BLaER1 (cell line): ENCODE data around the gene PTPRD.
"Not testable (repeated sequence)": the region's sequence is repeated elsewhere in the genome, so short reads cannot be mapped to it uniquely, and the experiment has no call there.

Source experiments
- H3K27ac ChIP-seq: shearing (Covaris generic); formaldehyde crosslinking; 2 replicates; pipeline ENCODE4 v1.8.1; 2022
- H3K27me3 ChIP-seq: shearing (Covaris generic); formaldehyde crosslinking; 2 replicates; pipeline ENCODE4 v1.8.1; 2022
- H3K36me3 ChIP-seq: shearing (Covaris generic); formaldehyde crosslinking; 2 replicates; pipeline ENCODE4 v1.8.1; 2022
- H3K4me1 ChIP-seq: shearing (Covaris generic); formaldehyde crosslinking; 2 replicates; pipeline ENCODE4 v1.8.1; 2022
- H3K4me2 ChIP-seq: shearing (Covaris generic); formaldehyde crosslinking; 2 replicates; pipeline ENCODE4 v1.8.1; 2022
- H3K4me3 ChIP-seq: shearing (Covaris generic); formaldehyde crosslinking; 2 replicates; pipeline ENCODE4 v1.8.1; 2022
- H3K9ac ChIP-seq: shearing (Covaris generic); formaldehyde crosslinking; 2 replicates; pipeline ENCODE4 v1.8.1; 2022
- H3K9me3 ChIP-seq: shearing (Covaris generic); formaldehyde crosslinking; 2 replicates; pipeline ENCODE4 v1.8.1; 2022
- H4K20me1 ChIP-seq: shearing (Covaris generic); formaldehyde crosslinking; 2 replicates; pipeline ENCODE4 v1.8.1; 2022
- Cebpa-rat ChIP-seq: shearing (Covaris generic); IDR thresholded peaks from 2 replicates; pipeline ENCODE4 v1.8.1; 2022

The PTPRD gene

GRCh38 chr9:8978334-8978733 is 1634.5 kb downstream of the PTPRD start:
- H3K9ac ChIP-seq: no peak overlapping the region

GRCh38 chr9:8968350-8968749 is 1644.5 kb downstream of the PTPRD start:
- H3K36me3 ChIP-seq, H3K27ac ChIP-seq, H3K9ac ChIP-seq, H3K4me2 ChIP-seq, H3K27me3 ChIP-seq, H4K20me1 ChIP-seq, H3K4me1 ChIP-seq, H3K9me3 ChIP-seq, H3K4me3 ChIP-seq: not testable (repeated sequence)

More at GRCh38 chr9:8978334-8978733, 1634.5 kb downstream of the PTPRD start:
- no peak for TF ChIP-seq Cebpa-rat
- no peaks in the 10 kb centered on the region for H3K9me3 ChIP-seq
- H3K27me3 ChIP-seq: no peaks in the 10 kb centered on the region
- no peaks in the 10 kb centered on the region for H4K20me1 ChIP-seq
- no peak overlapping the region for H3K4me3 ChIP-seq
- no peak overlapping the region for H3K4me2 ChIP-seq
- no peaks in the 10 kb centered on the region for H3K36me3 ChIP-seq
- H3K4me1 ChIP-seq: 0 out of 2 replicates have a peak, but pooled peaks cover 4% of the 10 kb centered on the region
- no peak overlapping the region for H3K27ac ChIP-seq

GRCh38 chr9:8963885-8964284 is 1648.9 kb downstream of the PTPRD start:
- TF ChIP-seq Cebpa-rat: no peak
- Histone ChIP-seq H3K4me3 (no peak overlapping the region), H3K27ac (no peak overlapping the region), H3K9ac (no peak overlapping the region), H3K36me3 (no peaks in the 10 kb centered on the region), H3K27me3 (no peaks in the 10 kb centered on the region), H3K9me3 (no peaks in the 10 kb centered on the region), H4K20me1 (no peaks in the 10 kb centered on the region), H3K4me1 (no peaks in the 10 kb centered on the region), H3K4me2 (no peak overlapping the region)

- Histone ChIP-seq H4K20me1 (no peaks in the 10 kb centered on the region), H3K9ac (no peak overlapping the region), H3K4me1 (no peaks in the 10 kb centered on the region), H3K4me2 (no peak overlapping the region), H3K36me3 (no peaks in the 10 kb centered on the region), H3K4me3 (no peak overlapping the region), H3K9me3 (no peaks in the 10 kb centered on the region), H3K27me3 (no peaks in the 10 kb centered on the region), H3K27ac (no peak overlapping the region)
- TF ChIP-seq Cebpa-rat: no peak
Measured at GRCh38 chr9:8962084-8962483, 1650.7 kb downstream of the PTPRD start.

- no peak for TF ChIP-seq Cebpa-rat
- H3K9me3 ChIP-seq: no peaks in the 10 kb centered on the region
- no peaks in the 10 kb centered on the region for H3K4me1 ChIP-seq
- H3K27me3 ChIP-seq: no peaks in the 10 kb centered on the region
- no peak overlapping the region for H3K9ac ChIP-seq
- H3K4me3 ChIP-seq: no peak overlapping the region
- no peaks in the 10 kb centered on the region for H4K20me1 ChIP-seq
- no peaks in the 10 kb centered on the region for H3K36me3 ChIP-seq
- no peak overlapping the region for H3K27ac ChIP-seq
- H3K4me2 ChIP-seq: no peak overlapping the region
Measured at GRCh38 chr9:8961186-8961851, 1651.5 kb downstream of the PTPRD start.

GRCh38 chr9:8960254-8960653 is 1652.5 kb downstream of the PTPRD start:
- H4K20me1 ChIP-seq: no peaks in the 10 kb centered on the region
- no peaks in the 10 kb centered on the region for H3K4me1 ChIP-seq
- H3K9ac ChIP-seq: no peak overlapping the region
- no peaks in the 10 kb centered on the region for H3K9me3 ChIP-seq
- no peak overlapping the region for H3K4me3 ChIP-seq
- H3K27ac ChIP-seq: no peak overlapping the region
- H3K27me3 ChIP-seq: no peaks in the 10 kb centered on the region
- H3K36me3 ChIP-seq: no peaks in the 10 kb centered on the region
- no peak for TF ChIP-seq Cebpa-rat
- H3K4me2 ChIP-seq: no peak overlapping the region

GRCh38 chr9:8958358-8958757 is 1654.4 kb downstream of the PTPRD start:
- TF ChIP-seq Cebpa-rat: no peak

GRCh38 chr9:8955315-8955714 is 1657.5 kb downstream of the PTPRD start:
- no peaks in the 10 kb centered on the region for H3K36me3 ChIP-seq
- H3K4me1 ChIP-seq: peaks cover 10% of the 10 kb centered on the region
- no peaks in the 10 kb centered on the region for H3K9me3 ChIP-seq
- no peak overlapping the region for H3K4me2 ChIP-seq
- no peaks in the 10 kb centered on the region for H3K27me3 ChIP-seq
- no peak overlapping the region for H3K9ac ChIP-seq
- H4K20me1 ChIP-seq: no peaks in the 10 kb centered on the region
- no peak overlapping the region for H3K4me3 ChIP-seq
- no peak overlapping the region for H3K27ac ChIP-seq
- TF ChIP-seq Cebpa-rat: no peak

More at GRCh38 chr9:8958358-8958757, 1654.4 kb downstream of the PTPRD start:
- no peaks in the 10 kb centered on the region for H3K36me3 ChIP-seq
- peaks cover 5% of the 10 kb centered on the region for H3K4me1 ChIP-seq
- H3K4me2 ChIP-seq: no peak overlapping the region
- H3K4me3 ChIP-seq: no peak overlapping the region
- no peak overlapping the region for H3K27ac ChIP-seq
- H3K9me3 ChIP-seq: no peaks in the 10 kb centered on the region
- H3K9ac ChIP-seq: no peak overlapping the region
- no peaks in the 10 kb centered on the region for H4K20me1 ChIP-seq
- no peaks in the 10 kb centered on the region for H3K27me3 ChIP-seq

GRCh38 chr9:8946461-8946860 is 1666.3 kb downstream of the PTPRD start:
- no peak overlapping the region for H3K9ac ChIP-seq
- H4K20me1 ChIP-seq: no peaks in the 10 kb centered on the region
- H3K4me2 ChIP-seq: no peak overlapping the region
- no peak overlapping the region for H3K27ac ChIP-seq
- H3K36me3 ChIP-seq: no peaks in the 10 kb centered on the region
- no peak overlapping the region for H3K4me3 ChIP-seq
- H3K27me3 ChIP-seq: no peaks in the 10 kb centered on the region
- H3K4me1 ChIP-seq: no peaks in the 10 kb centered on the region
- TF ChIP-seq Cebpa-rat: no peak
- no peaks in the 10 kb centered on the region for H3K9me3 ChIP-seq

- TF ChIP-seq Cebpa-rat: no peak
- Histone ChIP-seq H3K27ac (no peak overlapping the region), H3K9ac (no peak overlapping the region), H3K36me3 (no peaks in the 10 kb centered on the region), H3K27me3 (no peaks in the 10 kb centered on the region), H4K20me1 (no peaks in the 10 kb centered on the region), H3K4me1 (no peaks in the 10 kb centered on the region), H3K4me3 (no peak overlapping the region), H3K9me3 (no peaks in the 10 kb centered on the region), H3K4me2 (no peak overlapping the region)
Measured at GRCh38 chr9:8943392-8943791, 1669.4 kb downstream of the PTPRD start.

GRCh38 chr9:8940650-8941049 is 1672.2 kb downstream of the PTPRD start:
- H3K27me3 ChIP-seq: no peaks in the 10 kb centered on the region
- H3K9ac ChIP-seq: no peak overlapping the region
- no peaks in the 10 kb centered on the region for H3K36me3 ChIP-seq
- H3K9me3 ChIP-seq: no peaks in the 10 kb centered on the region
- H3K27ac ChIP-seq: no peak overlapping the region
- H3K4me1 ChIP-seq: no peaks in the 10 kb centered on the region
- H3K4me2 ChIP-seq: no peak overlapping the region
- TF ChIP-seq Cebpa-rat: no peak
- no peak overlapping the region for H3K4me3 ChIP-seq
- no peaks in the 10 kb centered on the region for H4K20me1 ChIP-seq
